GM12864 (cell line): ENCODE results near the gene SEMA4B.

Experiments
- DNase-seq: peaks from one replicate; pipeline ENCODE4 v3.0.0-alpha.2; 2011; ENCODE audit warnings: low read depth
- H3K4me3 ChIP-seq: 2 replicates; pipeline ENCODE4 v1.5.1; 2011; ENCODE audit warnings: mild to moderate bottlenecking, low read depth, low read length, control low read depth
- CTCF ChIP-seq: IDR thresholded peaks from 2 replicates; pipeline ENCODE4 v1.5.1; 2011; ENCODE audit warnings: low read depth, mild to moderate bottlenecking, moderate library complexity, low read length, control low read depth, inconsistent platforms; ENCODE audit errors: missing control alignments

The SEMA4B gene

GRCh38 chr15:90201944-90202375, 830 bp downstream of the SEMA4B start:
- no peak for DNase-seq
- no peak for TF ChIP-seq CTCF

GRCh38 chr15:90202929-90203328, 1.8 kb downstream of the SEMA4B start:
- no peak for TF ChIP-seq CTCF
- H3K4me3 ChIP-seq = no peak overlapping the region
- no peak for DNase-seq

More at GRCh38 chr15:90201944-90202375, 830 bp downstream of the SEMA4B start:
- H3K4me3 ChIP-seq = peak overlapping the region; percentile 73

- no peak overlapping the region for H3K4me3 ChIP-seq
- no peak for DNase-seq
- no peak for TF ChIP-seq CTCF
These were observed 2.3 kb downstream of the SEMA4B start for GRCh38 chr15:90203473-90203872.

- TF ChIP-seq CTCF = no peak
- no peak overlapping the region for H3K4me3 ChIP-seq
- no peak for DNase-seq
These were observed 2.8 kb downstream of the SEMA4B start for GRCh38 chr15:90203922-90204321.

- DNase-seq = no peak
- H3K4me3 ChIP-seq = no peak overlapping the region
- no peak for TF ChIP-seq CTCF
These were observed 4.1 kb downstream of the SEMA4B start for GRCh38 chr15:90205050-90205848.

GRCh38 chr15:90205886-90206285, 4.8 kb downstream of the SEMA4B start:
- no peak overlapping the region for H3K4me3 ChIP-seq
- no peak for TF ChIP-seq CTCF
- no peak for DNase-seq

GRCh38 chr15:90207252-90207651, 6.1 kb downstream of the SEMA4B start:
- no peak overlapping the region for H3K4me3 ChIP-seq
- TF ChIP-seq CTCF = no peak
- DNase-seq = no peak
